COLO829 (cell line): ENCODE data around the gene TAS2R14.

Source experiments
- DNase-seq: peaks from one replicate; pipeline ENCODE4 v3.0.0; 2012; ENCODE audit warnings: low spot score

TAS2R14 gene

DNA sequence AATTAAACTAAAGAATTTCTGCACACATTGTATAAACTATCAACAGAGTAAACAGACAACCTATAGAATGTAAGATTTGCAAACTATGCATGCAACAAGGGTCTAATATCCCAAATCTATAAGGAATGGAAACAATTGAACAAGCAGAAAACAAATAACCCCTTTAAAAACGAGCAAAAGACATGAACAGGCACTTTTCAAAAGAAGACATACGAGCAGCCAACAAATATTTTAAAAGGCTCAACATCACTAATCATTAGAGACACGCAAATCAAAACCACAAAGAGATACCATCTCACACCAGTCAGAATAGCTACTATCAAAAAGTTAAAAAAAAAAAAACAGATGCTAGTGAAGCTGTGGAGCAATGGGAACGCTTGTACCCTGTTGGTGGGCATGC lies 34.4 kb downstream of the TAS2R14 start:
- DNase-seq, result no peak

DNA sequence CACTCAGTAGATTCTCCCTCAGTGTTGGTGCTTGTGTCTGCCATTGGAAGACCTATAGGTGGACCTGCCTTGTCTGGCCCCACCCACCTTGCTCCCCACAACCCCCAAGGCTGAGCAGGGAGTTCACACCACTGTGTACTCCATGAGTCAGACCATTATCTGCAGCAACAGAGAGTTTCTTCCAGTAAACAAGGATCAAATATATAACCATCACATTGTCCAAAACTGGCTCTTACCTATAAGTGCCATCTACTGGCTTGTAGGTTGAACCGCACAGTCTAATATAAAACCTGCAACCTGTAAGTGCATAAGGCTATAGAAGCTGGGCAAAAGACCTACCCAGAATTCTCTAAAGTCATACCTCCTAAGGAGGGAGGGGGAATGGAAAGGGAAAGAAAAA lies 37.6 kb downstream of the TAS2R14 start:
- no peak for DNase-seq

DNA sequence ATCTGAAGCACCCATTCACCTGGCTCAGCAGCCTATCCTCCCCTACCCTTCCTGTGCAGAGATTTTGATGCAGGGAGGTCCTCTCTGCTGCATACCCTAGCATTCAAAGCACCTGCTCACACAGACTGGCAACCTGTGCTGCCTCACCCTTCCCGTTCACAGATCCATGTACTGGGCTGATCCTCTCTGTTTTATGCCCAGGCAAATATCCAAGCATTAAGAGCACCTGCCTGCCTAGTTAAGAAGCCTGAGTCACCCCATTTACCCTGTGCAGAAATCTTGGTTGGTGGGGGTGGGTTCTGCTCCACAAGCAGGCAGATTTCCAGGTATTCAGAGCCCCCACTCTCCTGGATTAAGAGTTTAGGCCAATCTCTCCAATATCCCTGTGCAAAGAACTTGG lies 38.1 kb downstream of the TAS2R14 start:
- no peak for DNase-seq

DNA sequence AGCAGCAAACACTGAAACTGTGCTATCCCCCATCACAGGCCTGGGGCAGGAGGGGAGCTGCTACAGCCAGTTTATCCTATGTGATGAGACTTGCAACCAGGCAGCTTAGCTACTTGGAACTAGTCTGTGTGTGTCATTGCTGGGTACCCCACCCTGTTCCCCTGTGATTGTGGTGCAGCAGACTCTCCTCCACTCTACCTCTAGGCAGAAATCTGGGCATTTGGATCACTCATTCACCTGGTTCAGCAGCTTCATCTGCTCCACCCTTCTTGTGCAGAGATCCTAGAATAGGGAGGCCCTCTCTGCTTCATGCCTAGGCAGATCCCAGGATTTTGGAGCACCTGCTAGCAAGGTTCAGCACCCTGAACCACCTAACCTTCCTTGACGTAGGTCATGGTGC lies 38.5 kb downstream of the TAS2R14 start:
- no peak for DNase-seq

DNA sequence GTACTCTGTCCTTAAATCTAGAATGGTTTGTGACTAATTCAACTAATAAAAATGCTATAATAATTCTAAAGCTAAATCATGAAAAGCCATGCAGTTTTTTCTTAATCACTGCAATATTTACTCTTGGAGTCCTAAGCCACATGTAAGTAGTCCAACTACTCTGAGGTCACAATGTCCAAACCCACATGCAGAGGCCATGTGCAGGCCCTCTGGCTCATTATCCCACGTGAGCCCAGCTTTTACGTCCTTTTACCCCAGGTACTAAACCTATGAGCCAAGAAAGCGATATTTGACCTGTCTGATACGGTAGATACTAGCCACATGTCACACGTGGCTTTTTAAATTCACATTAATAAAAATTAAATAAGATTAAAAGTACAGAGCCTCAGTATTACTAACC lies 42.2 kb downstream of the TAS2R14 start:
- no peak for DNase-seq

DNA sequence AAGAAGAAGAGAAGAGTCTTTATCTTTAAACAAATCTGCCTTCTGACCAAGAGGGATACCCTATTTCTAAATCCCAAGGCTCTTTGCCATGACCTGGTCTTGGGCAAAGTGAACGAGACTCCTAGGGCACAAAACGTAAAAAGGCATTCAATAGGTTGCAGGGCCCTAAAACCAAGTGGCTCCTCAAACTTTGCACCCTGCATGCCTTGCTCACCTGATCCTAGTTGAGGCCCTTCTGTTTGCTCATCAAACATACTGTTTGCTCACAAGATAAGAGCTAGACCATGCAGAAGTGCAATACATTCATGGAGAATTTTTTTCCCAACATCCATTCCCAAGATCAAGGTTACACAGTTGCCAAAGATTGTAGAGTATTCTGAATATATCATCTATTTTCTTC lies 47.1 kb downstream of the TAS2R14 start:
- no peak for DNase-seq

DNA sequence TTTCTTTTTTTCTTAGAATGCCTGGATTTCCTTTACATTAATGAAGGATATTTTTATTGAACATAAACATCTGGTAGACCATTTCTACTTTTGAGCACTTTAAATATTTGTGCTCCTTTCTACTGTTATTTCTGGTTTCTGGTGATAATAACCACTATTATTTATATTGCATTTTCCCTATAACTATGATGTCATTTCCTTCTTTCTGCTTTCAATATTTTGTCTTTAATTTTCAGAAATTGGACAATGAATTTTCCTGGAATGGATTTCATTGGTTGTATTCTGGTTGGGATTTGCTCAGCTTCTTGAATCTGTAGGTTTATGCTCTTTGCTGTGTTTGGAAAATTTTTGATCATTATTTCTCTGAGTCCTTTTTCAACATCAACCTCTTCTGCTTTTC lies 49.8 kb downstream of the TAS2R14 start:
- no peak for DNase-seq
